ENCODE data around the gene USP22. TPM values are rescaled to one million over a fixed set of nuclear protein-coding genes. Genes with fewer than 3 reads are reported as not detected.

The USP22 gene
- total and polyA plus RNA-seq, 2 of the 8 experiments (the other 6 are each of a cell fraction or from before 2014, with no cell fraction given): 221 to 316 TPM

DNA sequence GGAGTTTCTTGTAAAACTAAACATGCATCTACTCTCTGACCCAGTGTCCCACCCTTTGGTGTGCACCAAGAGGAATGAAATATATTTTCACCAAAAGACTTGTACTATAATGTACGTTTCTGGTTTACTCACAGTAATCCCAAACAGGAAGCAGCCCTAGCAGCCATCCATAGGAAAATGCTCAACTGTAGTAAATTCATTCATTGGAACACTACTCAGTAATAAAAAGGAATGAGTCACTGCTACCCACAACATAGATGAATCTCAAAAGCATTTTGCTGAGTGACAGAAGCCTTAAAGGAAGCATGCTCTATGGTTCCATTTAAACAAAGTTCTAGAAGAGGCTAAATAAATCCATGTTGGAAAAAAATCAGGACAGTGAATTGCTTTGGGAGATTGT is 46.3 kb upstream of the USP22 start (continued):
- no peak for TF ChIP-seq SP1 (IDR thresholded peaks at IDR 0.05; ENCODE audit: low read depth, low read length)
- TF ChIP-seq, protein P1, sequence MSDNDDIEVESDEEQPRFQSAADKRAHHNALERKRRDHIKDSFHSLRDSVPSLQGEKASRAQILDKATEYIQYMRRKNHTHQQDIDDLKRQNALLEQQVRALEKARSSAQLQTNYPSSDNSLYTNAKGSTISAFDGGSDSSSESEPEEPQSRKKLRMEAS (IDR thresholded peaks at IDR 0.05): no peak
- TF ChIP-seq BACH1 (IDR thresholded peaks at IDR 0.05; ENCODE audit: low read length): no peak
- no peak for TF ChIP-seq RNF2 (IDR thresholded peaks at IDR 0.05; ENCODE audit: borderline replicate concordance, low read depth, low read length, missing control alignments, poor library complexity, severe bottlenecking)
- TF ChIP-seq CREB1 (IDR thresholded peaks at IDR 0.05): no peak
- no peak for TF ChIP-seq TCF12 (IDR thresholded peaks at IDR 0.05; ENCODE audit: low read depth, low read length)

Data from H1 (cell line).